Brain pericyte (primary cell): ENCODE data around the gene KCND2.
"Not testable (repeated sequence)": the region's sequence is repeated elsewhere in the genome, so short reads cannot be mapped to it uniquely, and the experiment has no call there.

Experiments
- DNase-seq: peaks from one replicate; pipeline ENCODE4 v3.0.0-alpha.2; 2012; ENCODE audit warnings: low read depth, low spot score

Gene KCND2

DNA sequence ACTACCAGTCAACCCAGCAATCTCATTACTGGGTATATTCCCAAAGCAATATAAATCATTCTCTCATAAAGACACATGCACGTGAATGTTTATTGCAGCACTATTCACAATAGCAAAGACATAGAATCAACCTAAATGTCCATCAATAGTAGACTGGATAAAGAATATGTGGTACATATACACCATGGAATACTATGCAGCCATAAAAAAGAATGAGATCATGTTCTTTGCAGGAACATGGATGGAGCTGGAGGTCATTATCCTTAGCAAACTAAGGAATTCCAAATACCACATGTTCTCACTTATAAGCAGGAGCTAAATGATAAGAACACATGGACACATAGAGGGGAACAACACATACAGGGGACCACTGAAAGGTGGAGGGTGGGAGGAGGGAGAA, 429.4 kb downstream of the KCND2 start:
- DNase-seq, result not testable (repeated sequence)

DNA sequence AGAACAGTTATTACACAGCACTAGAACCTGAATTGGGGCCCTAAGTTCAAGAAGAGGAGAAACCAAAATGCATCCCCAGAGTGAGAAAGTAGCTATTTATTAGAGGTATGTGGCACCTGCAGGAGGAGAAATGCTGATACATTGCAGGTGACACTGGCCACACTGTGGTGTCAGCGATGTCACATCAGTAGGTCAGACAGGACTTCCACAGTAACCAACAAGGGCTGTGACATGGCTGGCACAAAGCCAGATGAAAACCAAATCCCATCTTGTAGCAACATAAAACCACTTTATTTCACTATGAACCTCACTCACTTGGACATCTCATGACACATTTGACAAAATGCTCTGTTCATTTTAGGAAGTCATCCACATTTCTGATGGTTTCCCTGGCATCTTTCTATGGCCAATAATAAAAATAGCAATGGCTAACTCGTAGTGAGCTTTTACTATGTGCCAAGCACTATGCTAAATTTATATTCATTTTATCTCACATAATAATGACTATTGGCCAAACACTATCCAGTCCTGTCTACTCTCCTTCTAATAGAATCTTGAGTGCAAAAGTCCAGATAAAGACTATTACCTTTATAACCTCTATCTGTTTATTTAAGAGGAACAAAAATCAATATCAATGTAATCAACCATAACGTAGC, 430.7 kb downstream of the KCND2 start:
- no peak for DNase-seq

DNA sequence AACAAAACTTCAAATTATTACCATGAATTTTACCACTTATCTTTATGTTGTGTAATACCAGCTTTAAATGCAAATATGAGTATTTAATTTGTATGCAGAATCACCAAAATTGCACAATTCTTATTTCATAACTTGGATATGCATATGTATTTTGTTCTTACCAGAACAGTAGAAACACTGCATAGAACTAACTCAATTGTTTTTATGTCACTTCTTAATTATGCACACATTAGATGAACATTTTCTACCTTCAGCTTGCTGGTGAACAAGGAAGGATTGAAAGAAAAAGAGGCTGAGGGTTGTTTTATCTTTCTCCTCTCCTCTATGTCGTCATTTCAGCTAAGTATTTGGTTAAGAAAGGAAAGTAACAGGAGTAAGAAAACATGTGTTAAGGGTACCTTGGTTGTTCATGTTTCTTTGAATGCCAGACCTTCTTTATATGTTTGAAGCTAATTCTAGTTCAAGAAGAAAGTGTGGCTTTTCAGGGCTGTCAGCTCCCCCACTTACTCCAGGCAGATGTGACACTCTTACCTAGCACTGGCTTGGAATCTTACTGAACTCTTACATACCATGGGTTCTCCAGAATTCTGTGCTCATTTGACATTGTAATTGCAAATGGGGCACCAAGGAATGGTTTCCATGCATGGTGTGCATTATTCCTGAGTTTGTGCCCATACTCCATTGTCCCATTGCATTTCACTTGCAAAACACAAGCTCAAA, 436.4 kb downstream of the KCND2 start:
- DNase-seq, result no peak

DNA sequence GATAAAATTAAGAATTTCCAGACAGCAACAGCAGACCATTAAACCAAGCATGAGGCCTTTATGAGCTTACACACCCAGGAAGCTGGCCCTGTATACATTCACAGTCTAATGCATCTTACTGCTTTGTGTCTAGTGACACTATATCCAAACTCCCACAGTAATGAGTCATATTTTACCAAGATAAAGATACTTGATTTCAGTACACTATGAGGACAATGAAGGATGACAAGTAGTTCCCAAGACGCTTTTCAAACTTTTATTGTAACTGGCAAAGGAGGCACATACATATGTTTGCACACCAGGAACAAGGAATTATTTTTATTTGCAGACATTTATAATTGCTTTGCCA, 437.0 kb downstream of the KCND2 start:
- no peak for DNase-seq

DNA sequence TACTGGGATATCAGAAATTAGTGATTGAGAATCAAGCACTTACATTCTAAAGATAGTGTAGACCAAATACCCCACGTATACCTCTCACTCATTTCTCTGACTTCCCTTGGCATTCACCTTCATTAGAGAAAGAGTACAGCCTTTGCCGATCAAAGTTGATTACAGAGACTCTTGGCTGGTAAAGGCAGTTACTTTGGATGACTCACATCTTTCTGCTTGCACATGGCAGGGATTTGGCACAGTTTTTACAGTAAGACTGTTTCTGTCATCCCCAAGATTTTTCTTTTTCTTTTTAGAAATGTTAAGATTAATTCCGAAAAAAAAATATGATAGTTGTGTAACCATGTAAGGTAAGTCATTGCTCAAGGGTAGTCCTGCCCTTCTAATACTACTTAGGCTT, 442.0 kb downstream of the KCND2 start:
- DNase-seq, result no peak

DNA sequence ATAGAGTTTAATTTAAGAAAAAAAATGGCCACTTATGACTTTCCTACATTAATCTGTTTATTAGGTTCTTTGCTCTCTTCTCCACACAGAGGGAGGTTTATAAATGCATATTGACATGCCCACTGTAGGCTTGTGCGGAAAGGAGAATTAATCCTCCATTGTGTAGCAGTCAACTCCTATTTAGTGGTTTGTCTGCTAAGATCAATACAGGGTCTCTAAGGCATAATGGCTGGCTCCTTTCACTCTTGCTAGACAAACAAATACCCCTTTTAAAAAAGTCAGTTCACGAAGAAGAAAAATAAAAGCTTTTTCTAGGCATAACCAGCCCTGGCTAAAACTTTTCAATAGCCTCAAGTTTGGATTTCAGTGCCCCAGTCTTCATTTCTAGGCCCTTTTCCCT, 443.3 kb downstream of the KCND2 start:
- DNase-seq, result no peak

DNA sequence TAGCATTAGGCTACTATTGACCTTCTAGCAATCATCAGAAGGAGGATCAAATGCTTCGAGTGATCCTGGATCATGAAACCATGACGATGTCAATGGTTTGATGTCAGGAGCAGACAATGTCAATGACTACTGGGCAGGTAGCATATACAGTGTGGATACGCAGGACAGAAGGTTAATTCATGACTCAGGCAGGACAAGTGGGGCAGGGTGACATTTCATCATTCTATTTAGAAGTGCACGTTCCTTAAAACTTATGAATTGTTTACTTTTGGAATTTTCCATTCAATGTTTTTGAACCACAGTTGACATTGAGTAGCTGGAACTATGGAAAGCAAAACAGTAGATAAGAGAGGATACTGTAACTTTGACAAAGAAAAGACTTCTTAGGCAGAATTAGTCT, 444.2 kb downstream of the KCND2 start:
- DNase-seq, result no peak

DNA sequence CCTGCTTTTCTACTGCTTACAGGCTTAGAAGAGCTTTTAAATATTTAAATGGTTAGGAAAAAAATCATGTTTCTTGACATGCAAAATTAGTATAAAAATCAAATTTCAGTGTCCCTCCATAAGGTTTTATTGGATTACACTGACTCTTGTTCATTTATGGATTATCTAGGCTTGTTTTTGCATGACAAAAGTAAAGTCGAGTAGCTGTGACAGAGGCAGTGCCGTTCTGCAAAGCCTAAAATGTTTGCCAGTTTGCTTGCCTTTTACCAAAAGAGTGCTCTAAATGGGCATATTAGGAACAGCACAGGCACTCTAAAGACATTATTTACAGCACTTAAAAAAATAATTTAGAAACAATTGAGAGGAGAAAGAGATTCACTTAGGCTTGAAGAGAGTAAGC, 445.4 kb downstream of the KCND2 start:
- DNase-seq, result no peak

DNA sequence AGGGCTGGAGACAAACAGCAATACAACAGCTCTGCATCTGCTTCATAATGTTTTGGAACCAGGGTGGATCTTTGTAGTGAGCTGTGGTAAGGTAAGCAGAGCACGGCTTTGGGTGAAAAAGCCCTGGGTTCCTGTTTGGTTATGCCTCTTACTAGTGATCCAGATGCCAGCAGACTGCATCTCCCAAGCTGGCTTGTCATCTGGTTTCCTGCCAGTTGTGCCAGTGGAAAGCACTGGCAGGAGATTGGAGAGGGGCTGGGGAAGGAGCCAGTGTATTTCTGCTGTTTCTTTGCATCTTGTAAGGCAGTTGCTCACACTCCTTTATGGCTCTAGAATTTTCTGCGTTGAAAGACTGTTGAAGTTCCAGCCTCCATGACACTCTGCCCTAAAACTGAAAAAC, 447.3 kb downstream of the KCND2 start:
- DNase-seq, result no peak

DNA sequence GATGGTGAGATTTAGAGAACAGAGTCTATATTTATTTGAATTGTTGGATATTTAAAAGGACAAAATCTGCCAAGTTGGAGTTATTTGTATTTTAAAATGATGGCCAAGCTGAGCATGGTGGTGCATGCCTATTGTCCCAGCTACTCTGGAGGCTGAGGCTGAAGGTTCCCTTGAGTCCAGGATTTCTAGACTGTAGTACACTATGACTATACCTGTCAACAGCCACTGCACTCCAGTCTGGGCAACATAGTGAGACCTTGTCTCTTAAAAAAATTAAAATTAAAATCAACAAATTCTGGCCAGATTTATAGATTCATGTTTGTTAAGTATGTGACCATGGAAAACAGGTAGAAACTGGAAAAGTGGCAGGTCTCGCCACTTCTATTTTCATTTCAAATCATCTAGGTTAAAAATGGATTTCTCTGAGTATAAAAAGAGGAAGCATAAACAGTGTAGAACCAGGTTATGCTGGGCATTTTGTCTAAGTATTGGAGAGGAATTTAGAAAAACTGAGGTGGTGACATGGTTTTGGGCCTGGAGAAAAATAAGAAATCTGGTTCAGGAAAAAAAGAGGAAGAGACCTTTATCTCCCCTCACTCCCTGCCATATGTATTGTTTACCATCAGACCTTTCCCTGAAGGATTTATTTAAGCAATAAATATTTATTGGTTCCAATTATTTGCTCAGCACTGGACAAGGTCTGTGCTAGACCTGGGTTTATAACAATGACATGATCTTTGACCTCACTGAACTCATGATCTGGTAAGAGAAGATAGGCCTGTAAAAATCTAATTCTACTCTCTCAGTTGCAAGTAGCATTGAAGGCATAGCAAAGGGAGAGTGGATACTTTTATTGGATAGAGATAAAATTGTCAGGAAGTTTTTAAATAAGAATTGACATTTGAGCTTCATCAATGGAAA, 450.8 kb downstream of the KCND2 start:
- no peak for DNase-seq

DNA sequence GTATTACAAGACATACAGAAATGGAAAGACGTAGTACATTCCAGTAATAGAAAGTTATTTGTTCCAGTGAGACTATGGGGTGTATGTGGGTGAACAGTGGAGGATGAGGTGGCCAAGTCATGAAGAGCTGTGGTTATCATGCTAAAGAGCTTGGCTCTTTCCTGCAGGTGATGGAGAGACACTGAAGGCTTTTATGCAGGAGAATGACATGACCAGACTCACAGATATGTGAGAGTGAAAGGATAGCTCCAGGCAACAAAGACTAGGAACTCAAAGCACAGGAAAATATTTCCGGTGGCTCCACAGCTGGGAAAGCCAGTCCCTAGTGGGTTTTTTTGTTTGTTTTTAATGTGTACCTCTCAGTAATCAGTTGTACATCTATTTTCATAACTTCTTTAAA, 451.5 kb downstream of the KCND2 start:
- no peak for DNase-seq

DNA sequence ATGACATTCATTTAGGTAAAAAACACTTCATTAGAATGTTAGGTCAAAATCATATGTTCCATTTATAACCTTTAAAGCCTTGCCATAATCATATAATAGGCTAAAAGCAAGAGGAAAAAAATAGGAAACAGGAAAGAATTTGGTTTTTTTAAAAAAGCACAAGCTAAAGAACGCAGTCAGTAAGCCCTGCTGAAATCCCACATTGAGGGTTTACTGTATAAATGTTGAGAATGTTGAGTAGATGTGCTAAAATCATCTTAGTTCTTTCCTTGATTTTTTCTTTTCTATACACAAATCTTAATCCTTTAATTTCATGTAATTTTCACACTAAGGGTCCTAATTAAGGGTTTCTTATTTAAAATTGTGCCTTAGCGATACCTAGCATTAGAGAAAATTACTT, 452.0 kb downstream of the KCND2 start:
- DNase-seq, result no peak

DNA sequence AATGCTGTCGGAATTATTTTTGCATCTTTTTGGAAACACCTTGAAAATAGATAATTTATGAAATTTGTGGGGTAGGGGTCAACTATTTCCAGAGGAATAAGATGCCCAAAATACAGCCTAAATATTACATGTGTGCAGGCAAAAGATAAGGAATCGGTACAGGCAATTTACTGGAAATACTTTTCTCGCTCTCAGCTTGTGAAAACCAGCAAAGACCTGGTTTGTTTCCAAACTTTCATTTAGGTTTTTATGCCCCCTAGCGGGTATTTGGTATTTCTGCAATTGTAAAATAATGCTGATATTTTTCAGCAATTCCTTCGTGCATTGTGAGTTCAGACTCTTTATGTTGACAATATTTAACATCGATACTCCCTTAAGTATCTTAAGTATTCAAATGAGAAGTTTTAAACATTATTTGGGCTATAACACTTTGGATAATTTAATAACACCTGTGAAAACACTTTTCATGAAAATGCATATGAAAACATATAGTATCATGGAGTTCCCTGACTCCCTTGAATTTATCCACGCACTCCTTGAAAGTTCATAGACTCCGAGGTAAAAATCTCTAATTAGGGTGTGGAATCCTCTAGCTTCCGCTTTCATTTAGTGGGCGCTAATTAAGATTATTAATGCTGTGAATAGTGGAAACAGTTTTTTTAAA, 452.5 kb downstream of the KCND2 start:
- DNase-seq, result no peak

DNA sequence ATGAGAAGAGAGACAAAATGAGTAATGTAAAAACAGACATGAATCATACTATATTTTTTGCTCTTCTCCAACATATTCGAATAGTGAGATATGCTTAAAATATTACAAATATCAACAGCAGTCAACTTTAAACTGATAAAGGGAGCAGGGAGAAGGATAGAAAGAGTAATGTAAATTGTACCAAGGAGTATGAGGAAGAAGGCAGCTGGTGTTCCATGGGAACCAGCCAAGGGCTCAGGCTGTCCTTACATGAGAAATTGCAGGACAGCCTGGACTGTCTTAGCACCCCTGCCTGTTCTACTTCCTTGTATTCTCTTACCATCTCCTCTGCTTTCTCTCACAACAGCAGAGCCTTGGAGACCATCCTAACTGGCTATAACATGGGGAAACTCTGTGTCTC, 456.3 kb downstream of the KCND2 start:
- no peak for DNase-seq

DNA sequence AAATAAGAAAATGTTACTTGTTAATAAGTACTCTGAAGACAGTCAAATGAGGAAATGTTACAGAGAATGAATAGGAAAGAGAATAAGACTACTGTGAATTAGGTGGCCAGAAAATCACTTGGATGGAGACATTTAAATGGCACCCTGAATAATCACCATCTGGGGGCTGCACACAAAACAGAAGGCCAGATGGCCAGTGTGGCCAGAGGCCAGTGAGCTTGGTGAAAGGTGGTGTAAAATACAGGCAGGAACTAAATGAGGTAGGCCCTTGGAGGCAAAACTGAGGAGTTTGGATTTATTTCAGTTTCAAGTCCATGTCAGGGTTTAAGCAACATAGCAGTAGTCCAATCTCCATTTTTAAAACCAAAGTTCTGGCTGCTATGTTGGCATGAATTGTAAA, 458.3 kb downstream of the KCND2 start:
- no peak for DNase-seq

DNA sequence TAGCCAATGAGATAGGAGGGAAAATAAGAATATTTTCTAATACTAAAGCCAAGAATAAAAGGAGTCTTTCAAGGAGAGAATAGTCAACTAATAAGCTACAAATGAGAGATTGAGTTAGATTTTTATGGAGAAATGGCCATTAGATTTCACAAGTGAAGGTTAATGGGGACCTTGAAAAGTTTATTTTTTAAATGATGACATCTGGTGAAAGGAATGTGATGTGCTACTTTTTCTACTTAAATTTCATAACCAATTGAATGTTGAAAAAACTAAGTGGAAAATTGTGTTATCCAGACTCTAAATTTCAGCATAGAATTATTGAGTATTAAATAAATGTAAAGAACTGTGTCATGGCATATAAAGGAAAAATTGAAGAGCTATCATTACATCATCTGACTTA, 459.3 kb downstream of the KCND2 start:
- no peak for DNase-seq

DNA sequence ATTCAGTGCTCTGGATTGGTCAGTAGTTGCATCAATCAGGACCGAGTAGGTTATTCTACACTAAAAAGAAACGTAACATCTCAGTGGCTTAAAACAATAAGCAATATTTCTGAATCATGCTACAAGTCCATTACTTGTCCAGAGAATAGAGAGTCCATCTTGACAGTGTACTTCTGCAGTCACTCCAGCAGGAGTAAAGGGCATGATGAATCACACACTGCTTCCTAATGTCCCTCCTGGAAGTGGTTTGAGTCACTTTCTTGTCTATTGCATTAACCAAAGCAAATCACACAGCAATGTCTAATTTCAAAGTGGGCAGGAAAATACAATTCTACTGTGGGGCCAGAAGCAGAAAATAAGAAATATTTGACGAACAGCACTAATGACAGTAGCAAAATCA, 460.2 kb downstream of the KCND2 start:
- DNase-seq, result no peak

DNA sequence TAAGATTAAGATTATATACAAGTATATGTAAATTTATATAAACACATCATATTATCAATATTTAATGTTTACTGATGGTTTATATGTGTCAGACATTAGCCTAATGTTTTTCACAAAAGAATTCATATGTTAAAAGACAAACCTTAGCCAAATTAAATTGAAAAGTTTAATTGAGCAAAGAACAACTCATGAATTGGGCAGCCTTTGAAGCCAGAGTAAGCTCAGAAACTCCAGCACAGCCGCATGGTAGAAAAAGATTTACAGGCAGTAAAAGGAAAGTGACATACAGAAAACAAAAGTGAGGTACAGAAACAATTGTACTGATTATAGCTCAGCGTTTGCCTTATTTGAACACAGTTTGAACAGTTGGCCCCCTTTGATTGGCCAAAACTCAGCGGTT, 460.9 kb downstream of the KCND2 start:
- DNase-seq, result no peak

DNA sequence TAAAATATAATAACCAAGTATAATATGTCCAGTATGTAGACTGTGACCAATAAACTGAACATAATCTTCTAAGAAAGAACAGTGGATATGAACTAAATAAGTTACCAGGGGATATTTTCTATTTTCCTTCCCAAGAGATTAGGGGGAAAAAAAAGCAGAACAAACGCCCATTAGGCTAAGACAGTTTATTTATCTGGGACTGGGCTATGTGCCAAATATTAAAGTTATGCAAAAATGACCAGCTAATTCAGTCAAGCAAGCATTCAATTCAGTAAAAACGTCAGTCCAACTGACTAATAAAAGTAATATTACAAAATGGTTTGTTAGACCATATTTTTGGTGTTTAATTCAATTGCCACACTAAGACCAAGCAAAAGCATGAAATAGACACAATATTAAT, 462.8 kb downstream of the KCND2 start:
- DNase-seq, result no peak

DNA sequence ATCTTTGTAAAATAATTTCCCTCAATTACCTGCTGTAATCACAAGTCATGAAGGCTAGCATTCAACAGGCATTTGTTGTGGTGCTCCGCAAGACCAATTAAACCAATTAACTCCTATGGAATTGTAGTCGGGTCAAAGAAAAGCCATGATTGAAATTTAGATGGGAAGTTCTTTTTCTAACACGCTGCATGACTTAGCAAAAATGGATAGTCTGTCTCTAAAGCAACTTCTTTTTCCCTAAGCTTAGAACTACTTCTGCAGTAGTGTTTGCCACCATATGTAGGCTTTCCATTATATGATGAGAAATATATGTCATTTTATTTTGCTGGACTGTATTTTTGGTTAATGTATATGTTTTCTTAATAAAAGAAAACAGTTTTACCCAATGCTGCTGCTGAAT, 465.8 kb downstream of the KCND2 start:
- DNase-seq, result no peak

DNA sequence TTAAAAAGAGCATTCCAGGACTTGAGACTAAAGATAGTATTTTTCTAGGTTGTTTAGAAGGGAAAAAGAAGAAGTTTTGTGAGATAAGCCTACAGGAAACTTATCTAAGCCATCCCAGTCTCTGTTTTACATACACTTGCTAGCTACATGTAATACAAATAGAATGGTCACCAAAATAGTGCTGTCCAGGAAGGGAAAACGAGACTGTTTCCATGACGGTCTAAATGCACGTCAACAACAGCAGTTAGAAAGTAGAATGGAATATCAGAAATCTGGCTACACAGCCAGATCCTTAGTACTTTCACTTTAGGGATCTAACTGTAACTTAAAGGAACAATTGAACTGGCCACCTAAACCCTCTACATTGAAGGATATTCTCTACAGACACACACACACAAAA, 467.4 kb downstream of the KCND2 start:
- peak; percentile 26 for DNase-seq

DNA sequence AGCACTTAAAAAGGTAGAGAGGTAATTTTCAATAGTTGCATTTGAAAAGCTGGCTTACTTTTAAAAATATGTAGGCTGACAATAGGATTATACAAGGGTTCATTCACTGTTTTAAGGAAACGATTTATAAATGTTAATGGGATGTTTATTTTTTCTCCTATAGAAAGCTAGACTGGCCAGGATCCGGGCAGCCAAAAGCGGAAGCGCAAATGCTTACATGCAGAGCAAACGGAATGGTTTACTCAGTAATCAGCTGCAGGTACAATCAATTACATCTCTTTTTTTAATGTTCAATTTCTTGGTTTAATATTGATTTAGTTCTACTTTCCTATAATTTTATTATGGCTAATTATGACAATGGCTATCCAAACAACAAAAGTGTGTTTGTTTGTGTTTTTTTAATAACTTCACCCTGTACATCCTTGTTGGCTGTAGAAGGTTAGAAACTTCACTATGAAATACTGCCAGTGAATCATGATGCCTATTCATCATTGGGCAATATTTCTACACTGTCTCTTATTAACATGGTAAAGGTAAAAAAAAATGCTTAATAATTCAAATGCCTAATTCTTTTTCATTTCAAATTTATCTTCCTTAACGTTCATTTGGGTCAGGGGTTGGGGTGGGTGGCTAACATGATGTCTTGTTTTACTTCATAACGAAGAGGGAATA, 468.5 kb downstream of the KCND2 start:
- DNase-seq, result no peak
